Hematopoietic multipotent progenitor cell treated with erythropoietin and hydrocortisone succinate and interleukin-3 and kit ligand, for 17 days (in vitro differentiated cells): ENCODE results near the gene PTPRJ.

ENCODE experiments used
- DNase-seq: peaks from one replicate; pipeline ENCODE4 v3.0.0-alpha.2; 2015; ENCODE audit warnings: low spot score

The PTPRJ gene

GRCh38 chr11:47997063-47998053, 17.0 kb downstream of the PTPRJ start:
- DNase-seq: no peak

GRCh38 chr11:47998345-47998732, 18.0 kb downstream of the PTPRJ start:
- no peak for DNase-seq

- DNase-seq: no peak
Measured at GRCh38 chr11:47998733-47999359, 18.5 kb downstream of the PTPRJ start.

GRCh38 chr11:48000432-48000831, 20.1 kb downstream of the PTPRJ start:
- DNase-seq: no peak

GRCh38 chr11:48001438-48002021, 21.2 kb downstream of the PTPRJ start:
- no peak for DNase-seq

GRCh38 chr11:48002561-48002960, 22.2 kb downstream of the PTPRJ start:
- no peak for DNase-seq

- no peak for DNase-seq
Measured at GRCh38 chr11:48003926-48004325, 23.6 kb downstream of the PTPRJ start.

- DNase-seq: no peak
Measured at GRCh38 chr11:48004456-48004855, 24.1 kb downstream of the PTPRJ start.

GRCh38 chr11:48005136-48005535, 24.8 kb downstream of the PTPRJ start:
- DNase-seq: no peak

- DNase-seq: peak; percentile 41
Measured at GRCh38 chr11:48005831-48006270, 25.5 kb downstream of the PTPRJ start.

GRCh38 chr11:48006301-48006992, 26.1 kb downstream of the PTPRJ start:
- DNase-seq: peak; percentile 74

GRCh38 chr11:48007677-48008076, 27.3 kb downstream of the PTPRJ start:
- no peak for DNase-seq

- no peak for DNase-seq
Measured at GRCh38 chr11:48008951-48009270, 28.6 kb downstream of the PTPRJ start.

- no peak for DNase-seq
Measured at GRCh38 chr11:48011102-48011797, 30.9 kb downstream of the PTPRJ start.

GRCh38 chr11:48011798-48012391, 31.5 kb downstream of the PTPRJ start:
- DNase-seq: no peak

GRCh38 chr11:48013269-48013901, 33.0 kb downstream of the PTPRJ start:
- DNase-seq: no peak

GRCh38 chr11:48014917-48015316, 34.6 kb downstream of the PTPRJ start:
- DNase-seq: no peak

GRCh38 chr11:48017105-48017830, 36.9 kb downstream of the PTPRJ start:
- DNase-seq: no peak

GRCh38 chr11:48017831-48018527, 37.6 kb downstream of the PTPRJ start:
- DNase-seq: no peak
